Midbrain (tissue), 1 donor: ENCODE results near the gene SLC7A7.
"Not testable (repeated sequence)": the region's sequence is repeated elsewhere in the genome, so short reads cannot be mapped to it uniquely, and the experiment has no call there.

Source experiments
- DNase-seq: peaks from one replicate; lab custom pipeline; 2025; lab: John Stamatoyannopoulos, UW

The SLC7A7 gene

DNA sequence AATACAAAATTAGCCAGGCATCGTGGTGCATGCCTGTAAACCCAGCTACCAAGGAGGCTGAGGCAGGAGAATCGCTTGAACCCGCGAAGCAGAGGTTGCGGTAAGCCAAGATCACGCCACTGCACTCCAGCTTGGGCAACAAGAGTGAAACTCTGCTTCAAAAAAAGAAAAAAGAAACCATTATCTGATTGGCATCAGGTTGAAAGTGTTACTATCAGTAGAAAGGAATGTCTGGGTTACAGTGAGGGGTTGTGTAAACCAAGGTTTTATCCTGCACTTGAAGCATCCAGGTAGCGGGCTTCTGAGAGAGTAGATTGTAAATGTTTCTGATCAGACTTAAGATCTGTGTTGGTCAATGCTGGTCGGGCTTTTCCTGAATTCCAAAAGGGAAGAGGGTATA, 62.8 kb downstream of the SLC7A7 start:
- no peak for DNase-seq

GRCh38 chr14:22748631-22749068, 66.6 kb downstream of the SLC7A7 start:
- no peak for DNase-seq

- no peak for DNase-seq
Measured at GRCh38 chr14:22748206-22748605, 67.0 kb downstream of the SLC7A7 start.

- no peak for DNase-seq
Measured at GRCh38 chr14:22747769-22748168, 67.5 kb downstream of the SLC7A7 start.

DNA sequence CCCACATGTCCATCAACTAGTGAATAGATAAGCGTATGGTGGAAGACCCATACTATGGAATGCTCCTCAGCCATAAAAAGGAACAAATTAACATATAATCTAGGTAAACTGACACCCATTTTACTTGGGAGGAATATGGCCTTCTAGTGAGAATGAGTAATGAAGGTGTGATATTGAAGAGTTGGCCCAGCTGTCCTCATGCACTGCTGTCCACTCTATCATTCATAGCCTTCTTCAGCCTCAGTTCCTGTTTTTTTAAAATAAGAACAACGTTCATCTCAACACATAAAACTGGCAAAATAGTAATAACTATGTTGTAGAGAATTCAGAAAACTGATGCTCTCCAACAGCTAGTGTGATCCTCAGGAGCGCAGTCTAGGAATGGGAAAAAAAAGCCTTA, 75.2 kb downstream of the SLC7A7 start:
- DNase-seq = no peak

DNA sequence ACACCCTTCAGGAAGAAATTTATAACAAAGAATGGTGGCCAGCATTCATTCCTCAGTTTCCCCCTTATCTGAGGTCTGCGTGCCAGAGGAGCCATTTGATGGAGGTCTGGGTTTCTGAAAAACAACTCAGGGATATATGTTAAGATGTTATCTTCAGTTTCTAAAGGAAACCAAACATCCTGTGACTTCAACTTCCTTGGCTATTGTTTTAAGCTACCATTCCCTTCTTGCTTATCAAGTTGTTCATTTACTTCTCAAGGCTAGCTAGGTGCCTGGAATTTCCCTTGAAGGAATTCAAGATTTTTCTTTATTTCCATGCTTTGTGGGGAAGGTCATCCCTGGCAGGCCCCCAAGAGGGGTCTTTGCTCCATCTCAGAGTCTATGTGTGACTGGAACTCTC, 75.8 kb downstream of the SLC7A7 start:
- no peak for DNase-seq

DNA sequence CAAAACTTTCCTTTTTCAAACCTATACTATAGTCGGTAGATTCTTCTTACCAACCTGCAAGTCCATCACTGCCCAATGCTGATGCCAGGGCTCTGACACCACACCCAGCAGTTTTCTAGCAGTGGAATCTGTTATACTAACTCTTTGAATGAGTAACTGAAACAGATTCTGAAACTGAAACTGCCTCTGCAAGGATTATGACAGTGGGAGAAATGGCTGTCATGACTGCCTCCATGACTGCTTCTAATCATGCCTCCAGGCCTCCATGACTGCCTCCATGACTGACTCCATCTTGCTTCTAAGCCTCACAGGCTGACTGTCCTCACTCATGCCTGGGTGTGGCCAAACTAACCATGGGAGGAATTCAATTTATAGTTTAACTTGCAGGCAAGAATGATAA, 78.2 kb downstream of the SLC7A7 start:
- no peak for DNase-seq

DNA sequence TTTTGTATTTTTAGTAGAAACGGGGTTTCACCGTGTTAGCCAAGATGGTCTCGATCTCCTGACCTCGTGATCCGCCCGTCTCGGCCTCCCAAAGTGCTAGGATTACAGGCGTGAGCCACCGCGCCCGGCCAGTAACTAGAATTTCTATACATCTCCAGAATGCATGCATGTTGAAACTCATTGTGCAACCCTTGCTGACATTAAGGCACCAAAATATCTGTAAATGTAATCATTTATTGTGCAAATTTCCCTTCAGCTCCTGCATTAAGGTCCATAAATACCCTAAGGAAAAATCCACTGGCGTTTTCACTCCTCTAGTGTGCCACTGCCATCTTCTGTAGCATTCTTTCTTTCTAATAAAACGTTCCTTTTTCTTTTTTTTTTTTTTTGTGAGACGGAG, 78.9 kb downstream of the SLC7A7 start:
- not testable (repeated sequence) for DNase-seq

DNA sequence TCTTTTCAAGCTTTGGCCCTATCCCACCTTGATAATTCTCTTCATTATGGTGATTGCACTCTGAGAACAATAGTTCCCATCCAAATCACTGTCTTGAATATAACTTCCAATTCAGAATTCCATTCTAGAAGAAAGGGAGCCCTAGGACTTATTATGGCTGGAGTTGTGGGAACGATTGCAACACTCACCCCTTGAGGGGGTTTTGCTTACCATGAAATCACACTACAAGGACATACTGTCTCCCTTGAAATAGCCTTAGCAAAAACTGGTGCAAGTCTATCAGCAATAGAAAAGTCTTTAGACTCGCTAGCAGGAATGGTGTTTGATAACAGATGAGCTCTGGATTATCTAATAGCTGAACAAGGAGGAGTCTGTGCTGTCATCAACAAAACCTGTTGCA, 80.1 kb downstream of the SLC7A7 start:
- no peak for DNase-seq

- DNase-seq = no peak
Measured at GRCh38 chr14:22733829-22734228, 81.4 kb downstream of the SLC7A7 start.

DNA sequence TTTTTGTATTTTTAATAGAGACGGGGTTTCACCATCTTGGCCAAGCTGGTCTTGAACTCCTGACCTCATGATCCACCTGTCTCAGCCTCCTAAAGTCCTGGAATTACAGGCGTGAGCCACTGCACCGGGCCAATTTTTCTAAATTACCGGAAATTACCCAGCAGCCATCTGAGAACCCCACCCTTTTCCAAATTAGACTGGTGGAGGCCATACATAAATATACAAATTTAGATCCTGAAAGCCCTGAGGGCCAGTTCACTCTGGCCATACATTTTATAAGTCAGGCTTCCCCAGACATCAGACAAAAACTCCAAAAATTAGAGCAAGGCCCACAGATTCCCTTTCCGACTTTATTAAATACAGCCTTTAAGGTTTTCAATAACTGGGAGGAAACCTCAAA, 83.2 kb downstream of the SLC7A7 start:
- DNase-seq = not testable (repeated sequence)

- no peak for DNase-seq
Measured at GRCh38 chr14:22726012-22726411, 89.2 kb downstream of the SLC7A7 start.

- not testable (repeated sequence) for DNase-seq
Measured at GRCh38 chr14:22725374-22725773, 89.9 kb downstream of the SLC7A7 start.

- not testable (repeated sequence) for DNase-seq
Measured at GRCh38 chr14:22724847-22725246, 90.4 kb downstream of the SLC7A7 start.

GRCh38 chr14:22723815-22724214, 91.4 kb downstream of the SLC7A7 start:
- DNase-seq = no peak
